ENCODE data around the gene FAM20C.
A peak's percentile ranks its signal among the peaks of the same experiment; 100 is the strongest.
"Not testable (repeated sequence)": the region's sequence is repeated elsewhere in the genome, so short reads cannot be mapped to it uniquely, and the experiment has no call there.

Gene FAM20C

DNA sequence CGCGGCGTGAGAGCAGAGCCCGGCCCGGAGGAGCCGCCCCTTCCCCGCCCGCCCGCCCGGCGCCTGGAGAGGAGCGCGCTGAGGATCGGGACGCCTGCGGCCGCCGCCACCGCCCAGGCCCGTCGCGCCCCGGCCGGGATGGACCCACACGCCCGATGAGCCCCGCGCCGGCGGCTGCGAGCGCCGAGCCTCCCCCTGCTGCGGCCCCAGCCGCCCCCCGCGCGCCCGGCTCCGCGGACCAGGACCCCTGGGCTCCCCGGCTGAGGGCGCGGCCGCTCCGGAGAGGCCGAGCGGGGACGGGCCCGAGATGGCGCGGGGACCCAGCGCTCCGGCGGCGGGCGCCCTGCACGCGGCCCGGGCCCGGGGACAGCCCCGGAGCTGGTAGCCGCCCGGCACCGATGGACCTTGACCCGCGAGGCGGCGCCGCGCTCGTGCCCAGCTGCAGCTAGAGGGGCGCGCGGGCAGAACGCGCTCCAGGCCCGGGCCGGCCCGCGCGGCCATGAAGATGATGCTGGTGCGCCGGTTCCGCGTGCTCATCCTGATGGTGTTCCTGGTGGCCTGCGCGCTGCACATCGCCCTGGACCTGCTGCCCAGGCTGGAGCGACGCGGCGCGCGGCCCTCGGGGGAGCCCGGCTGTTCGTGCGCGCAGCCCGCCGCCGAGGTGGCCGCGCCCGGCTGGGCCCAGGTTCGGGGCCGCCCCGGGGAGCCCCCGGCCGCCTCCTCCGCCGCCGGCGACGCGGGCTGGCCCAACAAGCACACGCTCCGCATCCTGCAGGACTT is 520 bp downstream of the FAM20C start:
- DNase-seq (ENCODE audit: low spot score): peak; percentile 38

GRCh38 chr7:193481-194251 is 1.3 kb downstream of the FAM20C start:
- DNase-seq (ENCODE audit: low spot score): peak; percentile 65

DNA sequence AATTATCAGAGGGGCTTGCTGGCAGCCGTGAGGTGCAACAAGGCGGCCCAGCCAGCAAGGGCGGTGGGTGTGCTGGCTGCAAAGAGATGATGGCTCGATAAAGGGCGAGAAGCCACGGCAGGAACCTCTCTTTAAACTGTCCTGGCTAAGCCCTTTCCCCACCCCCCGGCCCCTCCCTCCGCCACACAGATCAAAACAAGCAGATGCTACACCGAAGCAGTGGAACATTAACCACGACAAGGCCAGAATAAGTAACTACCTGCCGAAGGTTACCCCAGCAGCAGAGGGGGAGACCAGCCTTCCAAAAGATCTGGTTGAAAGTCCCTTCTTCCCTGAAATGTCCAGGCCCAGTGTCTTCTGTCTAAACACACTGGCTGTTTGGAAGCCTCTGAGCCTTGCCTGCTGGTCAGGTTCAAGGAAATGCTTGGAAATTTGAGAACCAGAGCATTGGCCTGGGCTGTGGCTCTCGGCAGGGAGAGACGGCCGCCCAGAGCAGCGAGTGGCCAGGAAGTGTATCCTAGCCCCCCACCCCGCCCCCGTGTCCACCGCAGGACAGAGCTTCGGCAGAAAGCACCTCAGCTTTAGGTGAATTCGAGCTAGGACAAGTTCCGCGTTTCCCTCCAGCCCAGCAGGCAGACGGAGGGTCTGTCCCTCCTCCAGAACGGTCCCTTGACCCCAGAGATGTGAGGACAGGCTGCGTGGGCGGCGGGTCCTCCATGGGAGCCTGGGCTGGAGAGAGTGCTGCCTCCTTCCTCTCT is 2.1 kb downstream of the FAM20C start:
- peak; percentile 73 for DNase-seq (ENCODE audit: low spot score)

- no peak for DNase-seq (ENCODE audit: low spot score)
These were observed 2.8 kb downstream of the FAM20C start for GRCh38 chr7:195010-195829.

- no peak for DNase-seq (ENCODE audit: low spot score)
These were observed 3.4 kb downstream of the FAM20C start for GRCh38 chr7:195830-196128.

DNA sequence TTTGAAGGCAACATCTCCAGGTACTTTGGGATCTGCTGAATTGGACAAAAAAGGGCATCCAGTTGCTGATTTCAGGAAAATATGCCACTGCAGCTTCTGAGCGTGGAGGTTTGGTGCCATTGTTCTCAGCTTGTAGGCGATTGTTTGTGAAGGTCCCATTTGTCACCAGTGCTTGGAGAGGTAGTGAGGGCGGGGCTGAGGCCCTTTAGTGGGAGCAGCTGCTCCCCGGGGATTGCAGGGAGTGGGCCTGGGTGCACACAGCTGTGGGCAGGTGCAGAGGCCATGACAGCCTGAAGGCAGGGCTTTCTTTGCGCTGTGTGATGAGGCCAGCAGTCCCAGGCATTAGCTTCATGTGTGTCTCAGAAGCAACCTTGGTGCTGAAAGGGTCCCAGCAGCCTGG is 3.9 kb downstream of the FAM20C start:
- no peak for DNase-seq (ENCODE audit: low spot score)

DNA sequence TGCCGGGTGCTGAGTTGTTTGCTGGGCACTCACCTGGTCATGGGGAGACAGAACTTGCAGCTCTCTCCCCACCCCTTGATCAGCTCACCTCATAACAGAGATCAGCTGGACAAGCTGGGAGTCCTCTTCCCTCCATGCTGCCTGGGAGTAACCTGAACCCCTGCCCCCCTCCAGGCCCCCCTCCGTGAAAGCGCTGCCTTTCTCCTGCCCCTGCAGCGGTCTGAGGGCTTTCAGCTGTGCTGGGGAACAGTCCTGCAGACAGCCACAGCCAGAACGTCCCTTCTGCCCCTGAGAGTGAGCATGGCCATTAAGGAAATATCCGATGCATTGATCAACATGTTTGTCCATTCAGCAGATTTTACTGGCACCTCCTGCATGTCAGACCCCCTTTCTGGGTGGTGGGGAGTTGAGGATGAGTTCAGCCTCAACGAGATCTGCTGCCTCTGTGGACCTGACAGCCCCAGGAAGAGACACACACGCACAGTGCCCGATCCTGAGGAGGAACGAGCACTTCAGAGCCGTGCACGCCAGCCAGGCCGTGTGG is 4.5 kb downstream of the FAM20C start:
- DNase-seq (ENCODE audit: low spot score): no peak

- DNase-seq (ENCODE audit: low spot score): no peak
These were observed 5.3 kb downstream of the FAM20C start for GRCh38 chr7:197413-198335.

GRCh38 chr7:199483-200249 is 7.3 kb downstream of the FAM20C start:
- no peak for DNase-seq (ENCODE audit: low spot score)

DNA sequence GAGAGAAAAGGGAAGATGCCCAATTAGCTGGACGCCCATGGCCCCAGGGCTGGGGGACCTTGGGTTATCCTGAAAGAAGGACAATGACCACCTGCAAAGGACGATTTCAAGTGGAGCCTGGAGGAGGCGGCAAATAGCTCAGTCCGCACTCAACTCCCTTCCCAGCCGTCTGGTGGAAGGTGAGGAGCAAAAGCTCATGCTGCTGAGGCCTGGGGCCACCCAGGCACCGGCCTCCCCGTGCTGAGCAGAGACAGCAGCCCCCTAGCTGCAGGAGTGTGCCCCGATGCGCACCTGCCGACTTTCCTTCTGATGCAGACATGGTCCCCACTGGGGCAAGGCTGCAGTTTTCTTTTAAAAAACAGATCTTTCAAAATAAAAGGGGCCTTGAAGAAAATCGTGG is 7.9 kb downstream of the FAM20C start:
- peak; percentile 44 for DNase-seq (ENCODE audit: low spot score)

DNA sequence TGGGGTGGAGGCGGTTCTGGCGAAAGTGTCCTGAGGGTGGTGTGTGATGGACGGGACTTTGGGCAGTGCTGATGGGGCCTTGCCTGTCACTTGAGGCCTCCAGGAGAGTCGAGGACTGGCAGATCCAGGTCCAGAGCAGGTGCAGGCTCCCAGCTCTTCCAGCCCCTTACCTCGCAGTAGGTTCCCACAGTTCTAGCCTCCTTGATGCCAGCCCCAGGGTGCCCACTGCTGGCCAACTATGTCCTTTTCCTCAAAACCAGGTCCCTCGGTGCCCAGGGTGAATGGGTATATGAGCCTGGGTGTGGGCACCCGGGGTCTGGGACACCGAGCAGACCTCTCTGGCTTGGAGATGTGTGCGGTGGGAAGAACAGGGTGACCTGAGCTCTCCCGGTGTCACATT is 8.3 kb downstream of the FAM20C start:
- DNase-seq (ENCODE audit: low spot score): no peak

DNA sequence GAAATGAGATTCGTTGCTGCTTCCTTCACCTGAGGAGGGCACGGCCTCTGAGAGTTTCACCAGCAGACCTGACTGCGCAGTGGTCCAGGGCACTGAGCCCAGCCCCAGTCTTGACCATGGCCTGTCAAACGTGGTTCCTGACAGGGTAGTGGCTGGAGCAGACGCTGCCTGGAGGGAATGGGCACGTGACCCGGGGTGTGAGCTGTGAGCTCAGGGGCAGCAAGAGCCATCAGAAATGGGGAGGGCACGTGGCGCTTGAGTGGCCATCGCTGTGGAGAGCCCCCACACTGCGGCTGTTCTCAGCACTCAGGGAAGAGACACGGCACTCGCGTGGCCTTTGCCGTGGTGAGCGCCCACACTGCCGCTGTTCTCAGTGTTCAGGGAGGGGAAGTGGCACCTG is 12.0 kb downstream of the FAM20C start:
- DNase-seq (ENCODE audit: low spot score): no peak

- DNase-seq (ENCODE audit: low spot score): no peak
These were observed 13.0 kb downstream of the FAM20C start for GRCh38 chr7:205115-206010.

- not testable (repeated sequence) for DNase-seq (ENCODE audit: low spot score)
These were observed 14.0 kb downstream of the FAM20C start for GRCh38 chr7:206351-206750.

GRCh38 chr7:207418-208129 is 15.2 kb downstream of the FAM20C start:
- DNase-seq (ENCODE audit: low spot score): peak; percentile 81

GRCh38 chr7:208130-208673 is 15.8 kb downstream of the FAM20C start:
- no peak for DNase-seq (ENCODE audit: low spot score)

DNA sequence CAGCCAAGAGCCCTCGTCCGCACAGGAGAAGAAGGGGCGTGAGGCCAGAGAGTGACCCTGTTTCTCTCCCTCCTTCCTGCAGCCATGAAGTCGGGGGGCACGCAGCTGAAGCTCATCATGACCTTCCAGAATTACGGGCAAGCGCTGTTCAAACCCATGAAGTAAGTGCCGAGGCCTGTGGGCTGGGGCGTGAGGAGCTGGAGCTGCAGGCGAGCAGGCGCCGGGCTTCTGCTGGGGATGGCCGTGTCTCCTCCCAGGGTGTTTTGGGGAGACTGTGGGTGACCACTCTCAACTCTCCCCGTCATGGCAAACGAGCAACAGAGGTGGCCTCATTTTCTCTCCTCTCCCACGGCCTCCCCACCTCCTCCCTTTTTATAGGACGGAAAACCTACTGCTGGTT is 16.4 kb downstream of the FAM20C start:
- DNase-seq (ENCODE audit: low spot score): no peak

- no peak for DNase-seq (ENCODE audit: low spot score)
These were observed 17.0 kb downstream of the FAM20C start for GRCh38 chr7:209416-209815.
